HepG2 (cell line): ENCODE results near the gene CLCN2. TPM values are rescaled to one million over a fixed set of nuclear protein-coding genes. Genes with fewer than 3 reads are reported as not detected.

Experiments used
- DNMT3B ChIP-seq: conservative IDR thresholded peaks from 2 replicates; pipeline ENCODE4 v1.6.1; 2016; ENCODE audit warnings: missing biosample characterization, control low read depth
- E2F1 ChIP-seq: sonication (generic); formaldehyde crosslinking; IDR thresholded peaks from 2 replicates; pipeline ENCODE4 v1.5.0; 2020; ENCODE audit warnings: missing genetic modification reagents
- ELF3 ChIP-seq: IDR thresholded peaks from 2 replicates; pipeline ENCODE4 v1.6.1; 2016; ENCODE audit warnings: missing genetic modification reagents, missing compliant biosample characterization
- ELF4 ChIP-seq: sonication (generic); formaldehyde crosslinking; IDR thresholded peaks from 2 replicates; pipeline ENCODE4 v1.5.0; 2020; ENCODE audit warnings: missing genetic modification reagents, mild to moderate bottlenecking, moderate library complexity, borderline replicate concordance
- ELK4 ChIP-seq: sonication (generic); formaldehyde crosslinking; IDR thresholded peaks from 2 replicates; pipeline ENCODE4 v1.9.0; 2021; ENCODE audit warnings: missing genetic modification reagents, borderline replicate concordance
- HIC2 ChIP-seq: sonication (generic); formaldehyde crosslinking; IDR thresholded peaks from 2 replicates; pipeline ENCODE4 v1.9.0; 2022; ENCODE audit warnings: low read depth, missing genetic modification reagents
- KDM4B ChIP-seq: sonication (generic); formaldehyde crosslinking; IDR thresholded peaks from 2 replicates; pipeline ENCODE4 v1.4.0; 2020; ENCODE audit warnings: missing genetic modification reagents
- LCORL ChIP-seq, 2 experiments: fragments of 450-650 bp in 1 of 2; sonication (generic) in 1 of 2; formaldehyde crosslinking in 1 of 2; IDR thresholded peaks; 2 replicates each; pipeline versions ENCODE4 v1.5.0 to v1.6.1; 2017 to 2020; ENCODE audit warnings: antibody characterized with exemption in 1 of 2, missing genetic modification reagents in 1 of 2
- MTA1 ChIP-seq: sonication (generic); formaldehyde crosslinking; IDR thresholded peaks from 2 replicates; pipeline ENCODE4 v1.4.0; 2020; ENCODE audit warnings: missing genetic modification reagents, mild to moderate bottlenecking, borderline replicate concordance
- PREB ChIP-seq: sonication (generic); formaldehyde crosslinking; IDR thresholded peaks from 2 replicates; pipeline ENCODE4 v1.4.0; 2020; ENCODE audit warnings: missing genetic modification reagents
- SALL2 ChIP-seq: sonication (generic); formaldehyde crosslinking; IDR thresholded peaks from 2 replicates; pipeline ENCODE4 v1.8.1; 2023; ENCODE audit warnings: mild to moderate bottlenecking, missing genetic modification reagents, inconsistent platforms
- SRSF9 ChIP-seq: fragments of 200-400 bp; formaldehyde crosslinking; IDR thresholded peaks from 2 replicates; pipeline ENCODE4 v1.6.1; 2018; ENCODE audit warnings: borderline replicate concordance, mild to moderate bottlenecking, low read depth, low read length; ENCODE audit not compliant: insufficient read depth, poor library complexity, severe bottlenecking
- THAP9 ChIP-seq: sonication (generic); formaldehyde crosslinking; IDR thresholded peaks from 2 replicates; pipeline ENCODE4; 2020; ENCODE audit warnings: missing genetic modification reagents, mild to moderate bottlenecking, borderline replicate concordance
- ZBTB14 ChIP-seq: sonication (generic); formaldehyde crosslinking; IDR thresholded peaks from 2 replicates; pipeline ENCODE4 v1.4.0; 2020; ENCODE audit warnings: missing genetic modification reagents
- ZKSCAN8 ChIP-seq: IDR thresholded peaks from 2 replicates; pipeline ENCODE4 v1.6.1; 2016; ENCODE audit warnings: borderline replicate concordance, missing genetic modification reagents, missing compliant biosample characterization
- ZMYM3 ChIP-seq: sonication (generic); formaldehyde crosslinking; IDR thresholded peaks from 2 replicates; pipeline ENCODE4 v1.5.1; 2020; ENCODE audit warnings: mild to moderate bottlenecking, missing genetic modification reagents
- ZNF33A ChIP-seq: sonication (generic); formaldehyde crosslinking; IDR thresholded peaks from 2 replicates; pipeline ENCODE4 v1.5.1; 2020; ENCODE audit warnings: missing genetic modification reagents, mild to moderate bottlenecking, moderate library complexity, borderline replicate concordance
- ZNF644 ChIP-seq: IDR thresholded peaks from 2 replicates; pipeline ENCODE4 v1.6.1; 2016; ENCODE audit warnings: low read depth
- polyA plus RNA-seq, 8 experiments: library from polyadenylated mRNA; depleted of rRNA in 3 of 8; stranded (reverse) in 7 of 8; unstranded in 1 of 8; fragments of >200 nt; fragmentation: Illumina TruSeq in 4 of 8; extraction: Trizol in 4 of 8; gene quantifications; 2 replicates each; pipeline versions ENCODE4 v1.2.1 to v1.2.3, GENCODE V29; 2011 to 2016; ENCODE audit warnings: low read depth in 4 of 8, missing spikeins in 1 of 8, mixed read lengths in 1 of 8; ENCODE audit not compliant: insufficient read depth in 1 of 8
- total RNA-seq, 5 experiments: library from RNA; depleted of rRNA; stranded (reverse); fragments of >200 nt; fragmentation: Illumina TruSeq; extraction: Trizol; gene quantifications; 2 replicates each; pipeline ENCODE4 v1.2.3, GENCODE V29; 2016; ENCODE audit warnings: low read depth in 1 of 5

CLCN2 gene
- total and polyA plus RNA-seq, 2 of the 13 experiments (the other 11 are each of a cell fraction or from before 2014, with no cell fraction given), result 11.4 to 13.5 TPM

- TF ChIP-seq MTA1 (CRISPR knock-in tag) (peak; percentile 37; the same call in 1 of the 2 replicates), ZKSCAN8 (CRISPR knock-in tag) (no peak), E2F1 (CRISPR knock-in tag) (no peak), ZNF644 (CRISPR knock-in tag) (no peak), ELK4 (CRISPR knock-in tag) (no peak), KDM4B (CRISPR knock-in tag) (no peak), HIC2 (no peak), THAP9 (CRISPR knock-in tag) (0 out of 2 replicates have a peak, but pooled peaks have one; percentile 34), PREB (CRISPR knock-in tag) (no peak), SRSF9 (no peak), ZNF33A (no peak), LCORL (IDR thresholded peaks at IDR 0.05) (no peak), LCORL (CRISPR knock-in tag; IDR thresholded peaks at IDR 0.05) (peak; percentile 33; the same call in 1 of the 2 replicates), DNMT3B (no peak), ELF3 (CRISPR knock-in tag) (no peak), ZMYM3 (CRISPR knock-in tag) (peak; percentile 4; the same call in 1 of the 2 replicates), SALL2 (CRISPR knock-in tag) (no peak), ELF4 (CRISPR knock-in tag) (no peak), ZBTB14 (CRISPR knock-in tag) (no peak)
Observed at GRCh38 chr3:184335661-184336546, 25.5 kb downstream of the CLCN2 start (continued).
